Right lobe of liver (tissue), 6 donors: ENCODE measurements around the gene CCDC112. TPM values are rescaled to one million over a fixed set of nuclear protein-coding genes. Genes with fewer than 3 reads are reported as not detected.

Source experiments
- ATAC-seq, 4 donors: fragments of 200-7000 bp; cut with Tn5 transposase; one replicate each; pipeline ENCODE4 v1.9.1; 2020; ENCODE audit warnings: mild to moderate bottlenecking in 4 of 4, moderate library complexity in 4 of 4
- DNase-seq, 3 donors: peaks; one replicate each; pipeline ENCODE4 v3.0.0-alpha.2; 2020
- H3K27ac ChIP-seq, 3 donors: fragments of 200-600 bp; one replicate each; pipeline ENCODE4 v1.8.0; 2022
- H3K27me3 ChIP-seq, 2 donors: fragments of 200-600 bp; one replicate each; pipeline ENCODE4 v1.8.0; 2022
- H3K36me3 ChIP-seq, 4 donors: fragments of 200-600 bp; sonication (generic) in 1 of 4; one replicate each; pipeline versions ENCODE4 v1.5.1 to v1.8.0; 2017 to 2022; ENCODE audit warnings: control low read depth in 1 of 4
- H3K4me1 ChIP-seq, 4 donors: fragments of 200-600 bp; sonication (generic) in 1 of 4; one replicate each; pipeline versions ENCODE4 v1.5.1 to v1.8.0; 2017 to 2022; ENCODE audit warnings: control low read depth in 1 of 4
- H3K4me3 ChIP-seq, 3 donors: fragments of 200-600 bp; one replicate each; pipeline ENCODE4 v1.8.0; 2022
- H3K9me3 ChIP-seq, 4 donors: fragments of 200-600 bp; sonication (generic) in 1 of 4; one replicate each; pipeline versions ENCODE4 v1.5.1 to v1.8.0; 2017 to 2022; ENCODE audit warnings: control low read depth in 1 of 4
- CTCF ChIP-seq, 4 donors: fragments of 200-600 bp in 3 of 4; fragments of 450-650 bp in 1 of 4; IDR thresholded peaks; one replicate each; pipeline versions ENCODE4 v1.5.1 to v1.8.0; 2016 to 2022; ENCODE audit warnings: antibody characterized with exemption in 4 of 4, mild to moderate bottlenecking in 2 of 4
- POLR2A ChIP-seq: fragments of 450-650 bp; IDR thresholded peaks from one replicate; pipeline ENCODE4 v1.6.1; 2017; ENCODE audit warnings: antibody characterized with exemption, mild to moderate bottlenecking
- WGBS: methylation state at CpG from one replicate; pipeline ENCODE4 v1.1.6; 2018; ENCODE audit warnings: low coverage, low lambda C conversion rate; ENCODE audit not compliant: insufficient coverage; ENCODE audit errors: missing lambda C conversion rate; 5-methylcytosine and 5-hydroxymethylcytosine counted together
- intact Hi-C, 2 donors: fragments of 100-400 bp; cut with DNase I; formaldehyde crosslinking; loops; one replicate each; pipeline versions ENCODE4 v1.11.2 to v1.14.1; 2022
- total RNA-seq, 6 experiments: library from RNA; depleted of rRNA in 2 of 6; stranded (reverse); fragments of >200 nt in 2 of 6; fragmentation: NEBNext Ultra II Directional in 3 of 6; extraction: Animal tissue kit (Norgen Biotek cat#: 25700) in 3 of 6; gene quantifications; one replicate each; pipeline versions ENCODE4 v1.1.0 to v1.2.4, GENCODE V29; 2016 to 2023
- donor health status: DM: no; HTN: yes; CAD: no.
- donor health status: DM: no; HTN: no; CAD: no.
- donor health status: DM: no; HTN: no; CAD: no.
- donor health status: DM: no; HTN: yes; CAD: no.
- donor health status: DM: no; HTN: yes; CAD: no.

Gene CCDC112
- total RNA-seq, 6 experiments from 2014 or later: 0.49 to 1.8 (median 0.93) TPM

- Histone ChIP-seq H3K4me3 (no peak overlapping the region), H3K27me3 (no peaks in the 10 kb centered on the region), H3K4me1 (peaks cover 0 to 10% (median 0%) of the 10 kb centered on the region in 4 donors), H3K36me3 (no peaks in the 10 kb centered on the region), H3K27ac (no peak overlapping the region), H3K9me3 (no peaks in the 10 kb centered on the region)
- no peak for DNase-seq
- TF ChIP-seq CTCF (IDR thresholded peaks at IDR 0.05): no peak
- no peak for TF ChIP-seq POLR2A
- no peak for ATAC-seq
- intact Hi-C loops: loop anchor here in 1 of 2 donors (10.0 kb wide), 1 partner anchor 257 kb away; no protein-coding TSS in a partner anchor
Observed at GRCh38 chr5:115317320-115317719, 20.9 kb upstream of the CCDC112 start.

- no peaks in the 10 kb centered on the region for H3K4me1 ChIP-seq
- H3K27ac ChIP-seq: no peak overlapping the region
- no peak for TF ChIP-seq POLR2A
- TF ChIP-seq CTCF (IDR thresholded peaks at IDR 0.05): no peak
- no peaks in the 10 kb centered on the region for H3K9me3 ChIP-seq
- 66% methylated on average over 3 of the region's 3 CpGs for WGBS
- ATAC-seq (peak in 3 of 4 donors; percentile 31 to 81 (median 40)), DNase-seq (no peak)
- no peak overlapping the region for H3K4me3 ChIP-seq
- no peaks in the 10 kb centered on the region for H3K27me3 ChIP-seq
- H3K36me3 ChIP-seq: no peaks in the 10 kb centered on the region
- intact Hi-C loops: loop anchor here (5.0 to 10.0 kb wide), 2 partner anchors 261 to 264 kb away; no protein-coding TSS in a partner anchor
Observed at GRCh38 chr5:115313632-115314031, 17.2 kb upstream of the CCDC112 start.

GRCh38 chr5:115313052-115313451 lies 16.6 kb upstream of the CCDC112 start:
- intact Hi-C loops: loop anchor here (5.0 to 10.0 kb wide), 2 partner anchors 262 to 264 kb away; no protein-coding TSS in a partner anchor
- Histone ChIP-seq H3K9me3 (no peaks in the 10 kb centered on the region), H3K4me3 (no peak overlapping the region), H3K27me3 (no peaks in the 10 kb centered on the region), H3K27ac (no peak overlapping the region), H3K4me1 (no peaks in the 10 kb centered on the region), H3K36me3 (no peaks in the 10 kb centered on the region)
- no CpG with 5 or more reads among the region's 2 CpGs for WGBS
- peak in 1 of 4 donors; percentile 11 for ATAC-seq
- no peak for DNase-seq
- no peak for TF ChIP-seq POLR2A
- no peak for TF ChIP-seq CTCF (IDR thresholded peaks at IDR 0.05)

- Histone ChIP-seq H3K36me3 (no peaks in the 10 kb centered on the region), H3K4me3 (no peak overlapping the region), H3K9me3 (no peaks in the 10 kb centered on the region), H3K27ac (no peak overlapping the region), H3K4me1 (no peaks in the 10 kb centered on the region), H3K27me3 (no peaks in the 10 kb centered on the region)
- DNase-seq (no peak), ATAC-seq (peak; percentile 54 to 78 (median 70))
- intact Hi-C loops: loop anchor here (5.0 to 10.0 kb wide), 2 partner anchors 265 to 267 kb away; no protein-coding TSS in a partner anchor
- TF ChIP-seq POLR2A (no peak), CTCF (IDR thresholded peaks at IDR 0.05) (peak; percentile 72 to 80 (median 72))
- 19% methylated on average over 1 of the region's 1 CpG for WGBS
Observed at GRCh38 chr5:115309751-115310370, 13.4 kb upstream of the CCDC112 start.
